KMS-11 (cell line): Measurements from ENCODE around the gene RYR1.

Experiments
- H2AFZ ChIP-seq: fragments of 200-600 bp; sonication (generic); 2 replicates; pipeline ENCODE4 v1.6.1; 2016; ENCODE audit warnings: antibody characterized with exemption, mixed run types, low read depth
- H3K27ac ChIP-seq: fragments of 200-600 bp; sonication (generic); 2 replicates; pipeline ENCODE4 v1.6.1; 2016; ENCODE audit warnings: mild to moderate bottlenecking, mixed run types
- H3K27me3 ChIP-seq: fragments of 200-600 bp; sonication (generic); 2 replicates; pipeline ENCODE4 v1.6.1; 2017; ENCODE audit warnings: mild to moderate bottlenecking, low read depth, mixed run types, moderate library complexity; ENCODE audit not compliant: insufficient read depth
- H3K36me3 ChIP-seq: fragments of 200-600 bp; sonication (generic); 2 replicates; pipeline ENCODE4 v1.6.1; 2017; ENCODE audit warnings: mild to moderate bottlenecking, mixed run types; ENCODE audit not compliant: insufficient read depth
- H3K4me1 ChIP-seq: fragments of 200-600 bp; sonication (generic); 2 replicates; pipeline ENCODE4 v1.6.1; 2016; ENCODE audit warnings: mild to moderate bottlenecking, low read depth, mixed run types; ENCODE audit not compliant: poor library complexity, severe bottlenecking
- H3K4me2 ChIP-seq: fragments of 200-600 bp; sonication (generic); 2 replicates; pipeline ENCODE4 v1.7.0; 2016; ENCODE audit warnings: mild to moderate bottlenecking, mixed run types
- H3K4me3 ChIP-seq: fragments of 200-600 bp; sonication (generic); IDR thresholded peaks from 2 replicates; pipeline ENCODE4 v1.6.1; 2017; ENCODE audit warnings: low read depth, low read length, mixed read lengths; ENCODE audit not compliant: insufficient read depth
- H3K79me2 ChIP-seq: fragments of 200-600 bp; sonication (generic); 2 replicates; pipeline ENCODE4 v1.6.1; 2016; ENCODE audit warnings: low read depth, mixed run types; ENCODE audit not compliant: insufficient read depth
- H3K9ac ChIP-seq: fragments of 200-600 bp; sonication (generic); 2 replicates; pipeline ENCODE4 v1.6.1; 2016; ENCODE audit warnings: mild to moderate bottlenecking, mixed run types
- H4K20me1 ChIP-seq: fragments of 200-600 bp; sonication (generic); 2 replicates; pipeline ENCODE4 v1.6.1; 2016; ENCODE audit warnings: mild to moderate bottlenecking, mixed run types; ENCODE audit not compliant: insufficient read depth
- CTCF ChIP-seq: fragments of 200-600 bp; sonication (generic); conservative IDR thresholded peaks from 2 replicates; pipeline ENCODE4 v1.6.1; 2017; ENCODE audit warnings: low read depth, mild to moderate bottlenecking, antibody characterized with exemption, low read length, moderate library complexity, mixed read lengths

RYR1 gene

GRCh38 chr19:38513762-38514167 lies 80.3 kb downstream of the RYR1 start:
- Histone ChIP-seq H3K4me2 (no peak overlapping the region), H2AFZ (no peak overlapping the region), H3K27me3 (peaks cover 49% of the 10 kb centered on the region), H3K4me1 (peaks cover 6% of the 10 kb centered on the region), H4K20me1 (no peaks in the 10 kb centered on the region), H3K27ac (no peak overlapping the region), H3K4me3 (no peak overlapping the region), H3K79me2 (no peaks in the 10 kb centered on the region), H3K9ac (no peak overlapping the region), H3K36me3 (no peaks in the 10 kb centered on the region)
- TF ChIP-seq CTCF, result no peak

GRCh38 chr19:38514812-38515633 lies 81.5 kb downstream of the RYR1 start:
- no peak overlapping the region for H3K27ac ChIP-seq
- H4K20me1 ChIP-seq, result no peaks in the 10 kb centered on the region
- H3K4me2 ChIP-seq, result no peak overlapping the region
- peak; percentile 88 for TF ChIP-seq CTCF
- H3K27me3 ChIP-seq, result peaks cover 47% of the 10 kb centered on the region
- H3K36me3 ChIP-seq, result no peaks in the 10 kb centered on the region
- H3K4me1 ChIP-seq, result peaks cover 6% of the 10 kb centered on the region
- no peak overlapping the region for H3K9ac ChIP-seq
- H2AFZ ChIP-seq, result peak overlapping the region; percentile 52; the same call in 1 of the 2 replicates
- H3K79me2 ChIP-seq, result no peaks in the 10 kb centered on the region
- no peak overlapping the region for H3K4me3 ChIP-seq

GRCh38 chr19:38515896-38516295 lies 82.4 kb downstream of the RYR1 start:
- Histone ChIP-seq H3K9ac (no peak overlapping the region), H3K36me3 (no peaks in the 10 kb centered on the region), H3K4me2 (no peak overlapping the region), H3K27me3 (peaks cover 42% of the 10 kb centered on the region), H3K4me1 (peaks cover 6% of the 10 kb centered on the region), H3K79me2 (no peaks in the 10 kb centered on the region), H2AFZ (0 out of 2 replicates have a peak overlapping the region, but pooled peaks have one; percentile 52), H3K4me3 (no peak overlapping the region), H4K20me1 (no peaks in the 10 kb centered on the region), H3K27ac (no peak overlapping the region)
- no peak for TF ChIP-seq CTCF

GRCh38 chr19:38516802-38517201 lies 83.3 kb downstream of the RYR1 start:
- no peaks in the 10 kb centered on the region for H3K79me2 ChIP-seq
- peaks cover 6% of the 10 kb centered on the region for H3K4me1 ChIP-seq
- no peaks in the 10 kb centered on the region for H4K20me1 ChIP-seq
- H2AFZ ChIP-seq, result no peak overlapping the region
- TF ChIP-seq CTCF, result no peak
- H3K9ac ChIP-seq, result no peak overlapping the region
- H3K4me2 ChIP-seq, result no peak overlapping the region
- peaks cover 40% of the 10 kb centered on the region for H3K27me3 ChIP-seq
- H3K4me3 ChIP-seq, result no peak overlapping the region
- no peaks in the 10 kb centered on the region for H3K36me3 ChIP-seq
- H3K27ac ChIP-seq, result no peak overlapping the region
